DND-41 (cell line): ENCODE data around the gene MMP24OS.

Source experiments
- CTCF ChIP-seq: IDR thresholded peaks from 2 replicates; pipeline ENCODE4 v1.5.1; 2012; ENCODE audit warnings: borderline replicate concordance, low read length, moderate library complexity, mild to moderate bottlenecking; ENCODE audit not compliant: poor library complexity, severe bottlenecking; ENCODE audit errors: extremely low read depth
- EZH2 ChIP-seq: IDR thresholded peaks from 3 replicates; pipeline ENCODE4 v1.6.1; 2012; ENCODE audit warnings: borderline replicate concordance, low read depth, mild to moderate bottlenecking, moderate library complexity, low read length, inconsistent platforms; ENCODE audit not compliant: severe bottlenecking

- TF ChIP-seq CTCF (no peak), EZH2 (no peak)
Measured at GRCh38 chr20:35304956-35305355, 27.0 kb upstream of the MMP24OS start.
